ENCODE data around the gene RNF222. TPM values are rescaled to one million over a fixed set of nuclear protein-coding genes. Genes with fewer than 3 reads are reported as not detected.

RNF222 gene
- total and polyA plus RNA-seq, 2 of the 8 experiments (the other 6 are each of a cell fraction or from before 2014, with no cell fraction given), result not detected

- H2BK20ac ChIP-seq (ENCODE audit: low read length), result no peak overlapping the region
- no peak overlapping the region for H4K91ac ChIP-seq (replicated peaks; ENCODE audit: insufficient read length, low read length)
- H2BK5ac ChIP-seq (ENCODE audit: low read depth, low read length), result no peak overlapping the region
- H3K27me3 ChIP-seq (replicated peaks in 1 of 4; ENCODE audit: control insufficient read depth in 3 of 4, extremely low read depth in 1 of 4, insufficient read depth in 3 of 4, low read length in 3 of 4), result no peaks in the 10 kb centered on the region
- H3K9ac ChIP-seq (replicated peaks in 1 of 4; ENCODE audit: extremely low read depth in 1 of 4, low read depth in 3 of 4, low read length in 3 of 4), result no peak overlapping the region
- no peak overlapping the region for H4K5ac ChIP-seq (ENCODE audit: insufficient read length, low read depth, low read length)
- H2BK120ac ChIP-seq (replicated peaks; ENCODE audit: low read depth, low read length), result no peak overlapping the region
- H3K23me2 ChIP-seq (ENCODE audit: low read depth, low read length), result no peaks in the 10 kb centered on the region; the same call in 1 of the 2 replicates
- H2BK12ac ChIP-seq (ENCODE audit: low read depth, low read length), result no peak overlapping the region
- H3K4me1 ChIP-seq (replicated peaks in 1 of 4; ENCODE audit: control insufficient read depth in 3 of 4, insufficient read depth in 4 of 4, low read length in 3 of 4), result no peaks in the 10 kb centered on the region; a peak in 1 of 7 replicates
- TF ChIP-seq CBX5 (IDR thresholded peaks at IDR 0.05; ENCODE audit: low read depth, low read length), result no peak
- no peak for TF ChIP-seq ATF3 (IDR thresholded peaks at IDR 0.05; ENCODE audit: insufficient read depth, low read depth, low read length)
- no peak for TF ChIP-seq SUZ12 (IDR thresholded peaks at IDR 0.05; ENCODE audit: low read length)
- TF ChIP-seq EZH2 (IDR thresholded peaks at IDR 0.05; ENCODE audit: low read depth, low read length, severe bottlenecking), result no peak
- TF ChIP-seq EP300 (IDR thresholded peaks at IDR 0.05; ENCODE audit: borderline replicate concordance in 1 of 2, low read depth in 2 of 2, low read length in 2 of 2), result no peak
- no peak for TF ChIP-seq POLR2A (IDR thresholded peaks at IDR 0.05; ENCODE audit: control extremely low read depth in 1 of 2, low read depth in 2 of 2, low read length in 2 of 2)
- no peak for TF ChIP-seq EGR1 (IDR thresholded peaks at IDR 0.05; ENCODE audit: borderline replicate concordance, low read depth, low read length)
- TF ChIP-seq CEBPB (IDR thresholded peaks at IDR 0.05; ENCODE audit: low read depth, low read length), result no peak
- TF ChIP-seq SAP30 (IDR thresholded peaks at IDR 0.05; ENCODE audit: insufficient read depth, insufficient replicate concordance, low read length), result no peak
- TF ChIP-seq SIRT6 (IDR thresholded peaks at IDR 0.05; ENCODE audit: low read length), result no peak
- no peak for TF ChIP-seq NRF1 (IDR thresholded peaks at IDR 0.05; ENCODE audit: low read depth, low read length)
- TF ChIP-seq CREB1 (IDR thresholded peaks at IDR 0.05), result no peak
- no peak for TF ChIP-seq KDM5A (IDR thresholded peaks at IDR 0.05; ENCODE audit: low read length)
- no peak for TF ChIP-seq KDM1A (IDR thresholded peaks at IDR 0.05; ENCODE audit: borderline replicate concordance, low read length)
- TF ChIP-seq RBBP5 (IDR thresholded peaks at IDR 0.05; ENCODE audit: borderline replicate concordance, low read depth, low read length), result no peak
- H3K4me2 ChIP-seq (ENCODE audit: insufficient read depth in 1 of 2, low read depth in 2 of 2, low read length in 2 of 2), result no peak overlapping the region
- no peak overlapping the region for H3K14ac ChIP-seq (ENCODE audit: insufficient read length)
- H3K79me1 ChIP-seq (ENCODE audit: low read depth, low read length), result no peaks in the 10 kb centered on the region
- H3K36me3 ChIP-seq (ENCODE audit: control insufficient read depth in 2 of 4, insufficient read depth in 4 of 4, low read length in 3 of 4), result no peaks in the 10 kb centered on the region
- DNase-seq (ENCODE audit: low read depth in 1 of 2, low spot score in 2 of 2) (no peak), FAIRE-seq (no peak)
- H3K56ac ChIP-seq (replicated peaks; ENCODE audit: insufficient read length, low read depth, low read length), result no peak overlapping the region
- ChIA-PET POLR2A (ENCODE audit: partially characterized antibody) (interaction anchor here (0.7 kb wide), 1 partner anchor 20 kb away, joined by 3 read pairs; no protein-coding TSS in a partner anchor), CTCF (ENCODE audit: partially characterized antibody) (interaction anchor here (1.1 to 1.2 kb wide), 2 partner anchors 9 to 14 kb away, joined by 3 to 5 read pairs; no protein-coding TSS in a partner anchor)
- no peak overlapping the region for H3K27ac ChIP-seq (ENCODE audit: low read depth, low read length)
- H4K20me1 ChIP-seq (replicated peaks in 1 of 2; ENCODE audit: control insufficient read depth in 1 of 2, insufficient read depth in 2 of 2, low read length in 2 of 2), result no peaks in the 10 kb centered on the region
- no peak overlapping the region for H3K18ac ChIP-seq (ENCODE audit: extremely low read depth, low read length)
- H3K4ac ChIP-seq (replicated peaks; ENCODE audit: insufficient read length, low read depth, low read length), result no peak overlapping the region
- WGBS, 2 experiments (ENCODE audit: extremely low coverage in 1 of 2, insufficient coverage in 1 of 2, insufficient read length in 1 of 2, insufficient replicate concordance in 2 of 2, low coverage in 1 of 2, low lambda C conversion rate in 2 of 2, missing lambda C conversion rate in 1 of 2), result 90 to 100% methylated on average over 2 of the region's 2 CpGs
- H2AK5ac ChIP-seq (ENCODE audit: low read depth, low read length), result no peak overlapping the region
- H3K79me2 ChIP-seq (ENCODE audit: control insufficient read depth in 1 of 2, insufficient read depth in 2 of 2, low read length in 2 of 2), result no peaks in the 10 kb centered on the region
- no peak overlapping the region for H2BK15ac ChIP-seq (ENCODE audit: low read length)
- H4K8ac ChIP-seq (ENCODE audit: extremely low read depth, insufficient read depth, low read length), result no peak overlapping the region
- no peaks in the 10 kb centered on the region for H3K9me3 ChIP-seq (ENCODE audit: insufficient read depth in 2 of 2, low read depth in 1 of 2, low read length in 1 of 2)
- H3K23ac ChIP-seq (ENCODE audit: insufficient read length), result no peak overlapping the region
- H2AFZ ChIP-seq (ENCODE audit: low read length), result no peak overlapping the region
- H3K4me3 ChIP-seq (ENCODE audit: extremely low read depth in 1 of 4, insufficient read depth in 2 of 4, low read depth in 3 of 4, low read length in 4 of 4), result no peak overlapping the region
These were observed 3.5 kb upstream of the RNF222 start for GRCh38 chr17:8401107-8401506.

Data from H1 (cell line).